A549 treated with Hydrocortisone at 1 μM for 4 hours (cell line): ENCODE results near the gene INMT. TPM values are rescaled to one million over a fixed set of nuclear protein-coding genes. Genes with fewer than 3 reads are reported as not detected.

Experiments
- total RNA-seq: library from RNA; stranded (reverse); fragments of 200-300 nt; extraction: Qiagen RNA extraction; gene quantifications from 5 replicates; pipeline ENCODE4 v1.2.3, GENCODE V29; 2022

Gene INMT
- total RNA-seq, result not detected in 5 replicates

DNA sequence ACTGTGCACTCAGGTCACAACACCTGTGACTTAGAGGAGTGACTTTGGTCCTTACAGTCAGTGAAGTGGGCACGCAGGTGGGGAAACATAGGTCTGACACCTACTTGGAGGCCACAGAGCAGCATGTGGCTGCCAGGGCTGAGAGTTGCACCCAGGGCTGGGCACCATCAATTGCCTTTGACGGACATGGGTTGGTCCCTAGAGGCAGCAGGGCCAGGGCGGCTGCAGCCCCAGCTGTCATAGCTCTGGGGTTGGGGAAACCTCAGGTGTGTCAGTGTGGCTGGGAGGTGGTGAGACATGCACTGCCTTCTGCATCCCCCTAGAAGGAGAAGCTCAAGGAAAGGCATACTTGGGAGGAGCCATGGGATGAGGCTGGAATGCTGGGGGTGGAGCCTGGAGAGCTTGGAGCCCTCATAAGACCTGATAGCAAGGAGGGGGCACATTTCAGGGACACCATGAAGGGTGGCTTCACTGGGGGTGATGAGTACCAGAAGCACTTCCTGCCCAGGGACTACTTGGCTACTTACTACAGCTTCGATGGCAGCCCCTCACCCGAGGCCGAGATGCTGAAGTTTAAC is at the start of gene INMT:
Gene INMT, plus strand, starts transcription at position 440 of the 578 bp plus-strand sequence. Its CDS starts 16 bp downstream, at position 456.

GRCh38 chr7:30771174-30771879 is 19.4 kb downstream of the INMT start, which contains the start of gene MINDY4:
MINDY4 (plus strand) TSS chr7:30771417; CDS start chr7:30771494, 77 bp downstream.

Other genes with a start within 250 kb of the INMT start
- gene GGCT, start 247.3 kb upstream of the INMT start, total RNA-seq, result 68.3 to 75.3 TPM (median 72.7 TPM) in 5 replicates
- 136 to 157 TPM (median 143 TPM) in 5 replicates for gene GARS1, start 157.3 kb upstream of the INMT start, total RNA-seq
- gene CRHR2, start 69.7 kb upstream of the INMT start, total RNA-seq, result 0.02 to 0.06 TPM (median 0.05 TPM) in 3 of 5 replicates, not detected in the others
- gene MINDY4, start 19.3 kb downstream of the INMT start, total RNA-seq, result 2.2 to 2.6 TPM (median 2.4 TPM) in 5 replicates
- gene AQP1, start 159.7 kb downstream of the INMT start, total RNA-seq, result 0.37 to 0.52 TPM (median 0.45 TPM) in 5 replicates
- gene GHRHR, start 211.8 kb downstream of the INMT start, total RNA-seq, result 0.41 TPM in 1 of 5 replicates, not detected in the others